ENCODE measurements around the gene KLHL25. TPM values are rescaled to one million over a fixed set of nuclear protein-coding genes. Genes with fewer than 3 reads are reported as not detected.

Gene KLHL25
- total RNA-seq, 1 experiment from 2014 or later: 5.3 TPM

DNA sequence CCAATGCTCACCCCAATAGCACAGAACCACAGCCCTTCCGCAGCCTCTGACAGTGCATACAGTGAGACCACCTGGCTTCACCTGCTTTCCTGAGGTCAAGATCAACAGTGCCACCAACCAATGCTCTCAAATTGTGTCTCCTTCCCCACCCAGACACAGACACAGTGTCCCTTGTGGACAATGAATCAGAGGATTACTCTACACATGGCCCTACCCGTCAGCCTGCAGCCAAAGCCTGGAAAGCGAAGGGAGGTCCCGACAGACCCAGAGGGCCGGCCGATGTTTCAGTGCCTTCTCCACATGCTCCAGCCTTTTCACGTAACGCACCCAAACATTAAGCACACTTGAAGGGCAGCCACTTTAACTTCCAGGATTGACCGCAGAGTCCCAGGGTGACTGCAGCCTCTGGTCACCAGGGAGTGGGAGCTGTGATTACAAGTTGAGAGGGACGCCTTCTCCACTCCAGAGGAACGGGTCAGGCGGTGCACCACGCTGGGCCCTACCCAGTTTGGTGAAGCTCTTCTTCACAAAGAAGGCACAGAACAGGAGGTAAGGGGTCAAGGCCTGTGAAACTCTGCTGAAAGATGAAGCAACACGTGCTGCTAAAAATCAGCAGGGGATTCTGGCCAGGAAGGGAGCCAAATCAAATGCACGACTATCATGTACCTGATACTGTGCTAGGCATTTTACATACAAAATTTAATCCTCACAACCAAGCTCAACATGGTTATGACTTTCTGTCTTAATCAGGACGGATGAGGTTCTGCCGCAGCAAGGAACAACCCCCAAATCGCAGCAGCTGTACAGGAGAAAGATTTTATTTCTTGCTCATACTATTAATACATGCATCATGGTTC is 17.2 kb downstream of the KLHL25 start:
- DNase-seq (ENCODE audit: low read depth): no peak

DNA sequence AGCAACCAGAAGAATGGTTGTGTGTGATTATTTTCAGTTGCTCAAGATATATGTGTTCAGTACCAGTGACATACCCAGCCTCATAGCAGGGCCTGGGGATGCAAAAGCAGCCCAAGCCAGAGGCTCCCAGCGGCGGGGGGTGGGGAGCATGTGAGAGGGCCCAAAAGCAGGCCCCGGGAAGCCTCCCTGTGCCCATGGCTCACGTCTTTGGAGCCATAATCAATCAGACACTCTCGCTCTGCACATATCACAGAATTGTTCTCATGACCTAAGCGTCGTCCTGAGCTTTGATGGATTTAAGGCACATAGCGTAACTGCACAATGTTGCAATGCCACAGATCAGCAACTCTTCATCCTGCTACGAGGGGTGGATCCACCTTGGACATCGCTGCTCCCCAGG is 20.8 kb downstream of the KLHL25 start:
- DNase-seq (ENCODE audit: low read depth): no peak

DNA sequence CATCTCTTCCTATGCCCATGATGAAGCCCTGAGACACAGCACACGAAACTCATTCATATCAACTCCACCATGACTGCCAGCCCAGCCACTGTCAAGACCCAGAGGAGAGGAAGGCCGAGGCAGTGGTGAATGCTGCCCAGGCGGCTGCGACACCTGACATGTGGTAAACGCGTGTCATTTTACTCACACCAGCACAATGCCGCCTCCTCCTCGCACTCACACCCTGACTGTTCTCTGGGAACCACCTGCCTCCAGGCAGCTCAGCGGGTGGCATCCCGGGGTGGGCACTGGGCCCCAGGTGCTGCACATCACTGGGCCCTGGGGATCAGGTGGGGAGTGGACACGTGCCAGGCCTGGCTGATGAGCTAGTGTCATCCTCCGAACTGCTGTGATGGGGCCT is 21.5 kb downstream of the KLHL25 start:
- no peak for DNase-seq (ENCODE audit: low read depth)

DNA sequence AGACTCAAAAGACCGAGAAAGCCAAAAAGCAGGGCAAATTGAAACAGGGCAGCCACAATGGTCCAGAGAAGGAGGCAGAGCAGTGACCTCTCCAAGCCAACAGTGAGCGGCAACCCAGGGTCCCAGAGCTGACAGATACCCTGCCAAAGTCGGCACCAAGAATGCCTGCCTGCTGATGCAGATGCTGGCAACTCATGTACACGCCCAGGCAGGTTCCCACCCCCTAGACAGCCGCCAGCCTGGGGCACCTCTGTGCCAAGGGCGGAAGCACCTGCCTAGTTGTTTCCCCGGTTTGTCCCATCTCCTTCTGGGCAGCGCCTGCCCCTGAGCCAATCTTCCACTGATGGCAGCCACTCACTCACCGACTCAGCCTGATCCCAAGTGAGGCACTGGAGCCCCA is 22.1 kb downstream of the KLHL25 start:
- DNase-seq (ENCODE audit: low read depth): no peak

DNA sequence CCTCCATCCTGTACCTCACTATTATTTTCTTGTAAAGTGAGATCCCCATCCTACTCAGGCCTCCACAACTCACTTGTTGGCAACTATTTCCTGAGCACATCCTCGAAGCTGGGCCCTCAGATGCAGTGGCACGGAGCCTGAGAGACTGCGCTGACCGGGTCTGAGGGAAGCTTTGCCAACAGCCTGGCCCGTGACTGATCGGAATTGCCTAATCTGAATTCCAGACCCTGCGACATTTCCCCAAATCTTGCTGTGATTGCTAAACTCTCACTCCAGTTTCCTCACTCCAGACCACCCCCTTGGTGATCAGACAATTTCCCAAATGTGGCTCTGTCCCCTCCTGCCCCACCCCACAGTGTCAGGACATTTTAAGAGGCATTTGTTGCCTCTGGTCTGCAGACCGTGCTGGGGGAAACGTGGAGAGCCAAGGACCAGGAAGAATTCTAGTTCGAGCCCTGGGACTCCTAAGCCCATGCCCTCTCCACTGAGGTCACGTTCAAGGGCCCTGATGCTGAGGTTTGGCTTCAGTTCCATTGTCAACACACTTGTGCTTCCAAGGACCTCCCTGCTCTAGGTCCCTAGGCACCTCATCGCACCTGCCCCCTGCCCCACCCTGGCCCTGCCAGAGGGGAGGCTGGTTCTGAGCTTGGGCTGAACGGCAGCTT is 22.8 kb downstream of the KLHL25 start:
- DNase-seq (ENCODE audit: low read depth): no peak

DNA sequence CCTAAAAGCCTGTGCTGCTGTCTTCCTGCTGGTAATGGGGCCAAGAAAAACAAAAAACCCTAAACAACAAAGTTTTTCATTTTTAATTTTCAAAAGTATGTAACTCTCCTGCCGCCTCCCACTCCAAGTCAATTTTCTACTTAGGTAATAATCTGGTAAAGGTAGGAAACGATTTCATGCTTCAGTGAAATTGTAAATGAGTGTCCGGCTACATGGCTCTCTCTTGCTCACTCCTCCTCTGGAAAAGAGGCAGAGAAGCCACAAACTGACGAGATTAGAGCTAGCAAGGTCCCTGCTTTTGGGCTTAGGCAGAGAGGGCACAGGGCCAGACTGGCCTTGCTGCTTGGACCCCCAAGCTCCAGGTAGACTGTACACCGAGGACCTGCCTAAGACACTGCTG is 23.5 kb downstream of the KLHL25 start:
- DNase-seq (ENCODE audit: low read depth): no peak

DNA sequence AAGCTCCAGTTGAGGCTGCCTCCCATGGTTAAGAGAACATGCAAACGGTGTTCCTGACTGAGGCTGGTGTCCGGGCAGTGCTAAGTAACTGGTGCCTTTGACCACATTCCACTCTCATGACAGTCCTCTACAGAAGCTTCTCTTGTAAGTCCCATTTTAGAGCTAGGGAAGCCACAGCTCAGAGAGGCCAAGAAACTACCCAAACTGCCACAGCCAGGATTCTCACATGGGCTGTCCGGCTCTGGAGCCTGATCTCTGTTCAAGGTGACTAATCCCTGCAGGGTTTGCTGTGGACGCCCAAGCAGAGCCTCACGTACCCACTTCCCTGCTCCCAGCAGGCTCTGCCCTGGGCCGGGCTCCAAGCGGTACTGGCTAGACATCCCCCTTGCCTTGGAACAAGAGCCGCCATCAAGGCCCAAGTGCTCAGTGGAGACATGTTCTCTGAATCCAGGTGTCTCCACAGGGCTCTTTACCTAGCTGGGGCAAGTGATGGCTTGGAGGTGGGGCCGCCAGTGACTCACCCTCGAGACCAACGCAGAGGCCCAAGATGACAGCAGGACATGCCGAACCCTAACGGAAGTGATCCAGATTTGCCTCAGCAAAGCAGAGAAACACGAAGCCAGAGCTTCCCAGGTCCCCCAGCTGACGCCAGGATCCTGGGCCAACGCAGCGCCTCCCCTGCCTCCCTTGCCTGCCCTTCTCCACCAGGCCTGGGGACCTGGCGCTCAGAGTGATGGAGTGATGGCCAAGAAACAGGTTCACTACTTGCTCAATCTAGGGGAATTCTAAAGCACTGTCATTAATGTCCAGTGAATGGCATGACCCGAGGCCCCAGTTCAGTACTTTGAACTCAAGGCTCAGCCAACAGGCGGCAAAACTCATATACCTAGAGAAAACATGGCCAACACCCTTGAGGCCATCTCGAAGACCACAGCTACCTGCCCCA is 24.4 kb downstream of the KLHL25 start:
- no peak for DNase-seq (ENCODE audit: low read depth)

DNA sequence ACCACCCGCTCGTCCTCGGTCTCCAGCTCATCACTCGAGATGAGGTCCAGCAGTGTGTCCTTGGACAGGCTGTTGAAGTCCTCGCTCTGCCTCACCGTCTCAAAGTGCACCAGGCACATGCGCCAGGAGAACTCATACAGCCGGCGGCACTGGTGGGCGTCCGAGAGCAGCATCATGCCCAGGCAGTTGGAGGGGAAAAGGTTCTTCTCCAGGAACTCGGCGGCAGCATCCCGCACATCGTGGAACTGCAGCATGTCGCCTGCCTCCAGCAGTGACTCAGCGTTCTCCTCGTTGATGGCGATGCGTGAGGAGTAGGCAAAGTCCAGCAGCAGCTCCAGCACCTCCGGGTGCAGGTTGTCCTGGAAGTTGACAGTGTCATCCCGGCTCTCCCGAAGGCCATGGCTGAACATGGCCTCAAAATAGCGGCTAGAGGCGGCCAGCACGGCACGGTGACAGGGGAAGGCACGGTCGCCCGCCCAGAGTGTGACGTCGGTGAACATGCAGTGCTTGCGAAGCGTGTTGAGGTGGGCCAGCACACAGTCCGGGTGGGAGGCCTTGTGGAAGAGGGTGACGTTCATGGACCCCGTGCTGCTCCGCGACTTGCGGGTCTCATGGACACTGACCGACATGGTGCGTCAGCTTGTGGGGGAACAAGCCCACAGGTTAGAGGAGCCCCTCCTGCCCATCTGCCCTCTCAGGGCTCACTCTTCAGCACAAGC is 25.4 kb downstream of the KLHL25 start:
- DNase-seq (ENCODE audit: low read depth): no peak

DNA sequence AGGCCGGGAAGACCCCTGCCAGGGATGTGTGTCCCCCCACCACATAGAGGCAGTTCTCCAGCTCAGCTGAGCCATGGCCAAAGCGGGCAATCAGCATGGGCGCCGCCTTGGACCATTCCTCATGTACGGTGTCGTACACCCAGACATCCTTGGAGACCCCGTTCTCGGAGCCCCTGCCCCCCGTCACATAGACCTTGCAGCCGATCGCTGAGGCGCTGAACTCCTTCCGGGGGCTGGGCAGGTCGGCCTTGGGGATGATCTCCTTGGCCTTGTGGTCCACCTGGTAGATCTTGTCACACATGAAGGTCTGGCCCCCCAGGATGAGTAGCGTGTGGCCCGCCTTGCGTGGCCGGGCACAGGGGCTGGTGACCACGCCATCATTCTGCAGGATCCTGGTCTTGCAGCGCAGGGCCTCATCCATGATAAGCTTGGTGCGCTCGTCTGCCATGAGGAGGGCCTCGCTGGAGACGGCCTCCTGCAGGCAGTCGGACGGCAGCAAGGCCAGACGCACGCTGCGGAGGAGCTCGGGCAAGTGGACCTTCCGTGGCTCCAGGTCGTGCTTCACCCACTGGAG is 26.0 kb downstream of the KLHL25 start:
- DNase-seq (ENCODE audit: low read depth): no peak

DNA sequence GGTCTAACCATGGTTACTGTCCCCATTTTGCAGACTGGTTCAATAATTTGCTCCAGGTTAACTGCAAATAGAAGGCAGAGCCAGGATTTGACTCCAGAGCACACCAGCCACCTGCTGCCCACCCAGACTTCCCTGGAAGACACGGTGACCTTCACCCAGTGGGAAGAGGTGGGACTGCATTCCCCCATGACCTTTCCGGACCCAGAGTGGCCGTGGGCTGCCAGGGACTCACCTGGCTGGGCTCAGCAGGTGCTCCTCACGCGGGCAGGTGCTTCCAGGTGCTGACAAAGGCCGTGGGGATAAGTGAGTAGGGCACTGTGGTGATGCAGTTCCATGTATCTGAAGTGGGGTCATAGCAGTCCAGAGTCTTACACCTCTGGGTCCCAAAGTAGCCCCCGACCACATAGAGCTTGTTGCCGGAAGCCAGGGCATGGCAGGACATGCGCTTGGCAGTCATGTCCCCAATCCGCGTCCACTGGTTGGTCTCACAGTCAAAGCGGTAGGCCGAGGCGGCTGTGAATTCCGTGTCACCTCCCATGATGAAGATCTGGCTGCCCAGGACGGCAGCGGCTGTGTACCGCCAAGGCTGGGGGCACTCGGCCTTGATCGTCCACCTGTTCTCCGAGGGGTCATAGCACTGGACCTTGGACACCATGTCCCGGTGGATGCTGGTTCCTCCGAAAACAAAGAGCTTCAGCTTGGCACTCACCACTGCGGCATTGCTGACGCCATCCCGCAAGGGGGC is 26.8 kb downstream of the KLHL25 start:
- DNase-seq (ENCODE audit: low read depth): no peak

DNA sequence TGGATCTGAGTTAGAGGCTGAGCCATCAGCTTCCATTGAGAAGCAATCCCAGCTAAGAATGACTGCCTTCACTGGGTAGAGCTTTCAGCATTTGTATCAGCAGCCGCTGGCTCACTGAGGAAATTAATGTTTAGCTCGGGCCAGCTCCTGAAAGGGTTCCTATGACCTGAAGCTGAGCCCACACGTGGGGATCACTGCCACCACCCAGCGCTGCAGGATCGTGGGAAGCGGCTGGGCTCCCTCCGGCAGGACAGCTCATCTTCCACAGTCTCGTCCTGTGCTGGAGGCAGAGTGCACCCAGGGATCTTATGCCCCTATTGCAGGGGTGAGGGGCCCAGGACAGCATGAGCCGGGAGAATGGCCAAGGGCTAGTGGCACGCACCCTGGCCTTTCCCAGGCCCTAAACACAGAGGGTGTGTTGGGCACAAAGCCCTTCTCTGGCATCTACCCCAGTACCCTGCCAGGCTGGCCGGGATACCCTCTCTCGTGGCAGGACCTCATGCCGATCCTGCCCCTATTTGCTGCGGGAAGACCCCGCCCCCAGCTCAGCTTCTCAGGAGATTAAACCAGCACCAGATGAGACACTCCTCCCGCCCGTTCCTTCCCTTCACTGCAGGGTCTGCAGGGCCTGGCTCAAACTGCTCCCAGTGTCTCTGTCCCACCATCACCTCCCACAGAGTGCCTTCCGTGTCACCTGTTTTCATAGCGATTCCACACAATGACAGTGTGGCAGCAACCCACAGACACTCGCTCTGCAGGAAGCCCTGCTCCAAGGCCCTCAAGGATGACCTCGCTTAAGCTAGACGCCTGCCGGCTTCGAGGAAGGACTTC is 28.5 kb downstream of the KLHL25 start:
- DNase-seq (ENCODE audit: low read depth): no peak

DNA sequence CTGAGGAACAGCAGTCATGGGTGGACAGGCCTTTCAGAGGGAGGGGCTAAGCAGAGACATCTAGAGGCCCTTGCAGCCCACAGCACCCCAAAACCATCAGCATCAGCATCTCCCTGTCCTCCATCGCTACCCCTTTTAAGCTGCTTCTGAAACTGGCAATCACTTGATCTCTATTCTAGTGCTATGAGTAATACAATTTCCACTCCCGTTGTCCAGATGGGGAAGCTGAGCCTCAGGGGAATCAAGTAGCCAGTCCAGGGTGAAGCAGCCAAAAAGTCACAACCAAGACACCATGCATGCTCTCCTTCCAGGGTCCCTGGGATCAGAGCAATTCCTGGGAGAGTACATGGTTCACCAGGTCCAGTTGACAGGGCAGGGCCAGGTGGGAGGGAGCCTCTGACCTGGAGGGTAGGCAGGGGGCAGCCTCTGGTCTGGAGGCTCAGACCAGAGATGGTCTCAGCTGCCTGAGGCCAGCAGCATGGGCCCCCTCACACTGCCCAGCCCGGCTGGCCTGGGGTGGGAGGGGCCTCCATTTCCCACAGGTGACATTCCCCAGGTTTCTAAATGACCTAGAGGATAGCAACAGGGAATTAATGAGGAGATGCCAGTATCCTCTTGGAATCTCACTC is 30.0 kb downstream of the KLHL25 start:
- no peak for DNase-seq (ENCODE audit: low read depth)

DNA sequence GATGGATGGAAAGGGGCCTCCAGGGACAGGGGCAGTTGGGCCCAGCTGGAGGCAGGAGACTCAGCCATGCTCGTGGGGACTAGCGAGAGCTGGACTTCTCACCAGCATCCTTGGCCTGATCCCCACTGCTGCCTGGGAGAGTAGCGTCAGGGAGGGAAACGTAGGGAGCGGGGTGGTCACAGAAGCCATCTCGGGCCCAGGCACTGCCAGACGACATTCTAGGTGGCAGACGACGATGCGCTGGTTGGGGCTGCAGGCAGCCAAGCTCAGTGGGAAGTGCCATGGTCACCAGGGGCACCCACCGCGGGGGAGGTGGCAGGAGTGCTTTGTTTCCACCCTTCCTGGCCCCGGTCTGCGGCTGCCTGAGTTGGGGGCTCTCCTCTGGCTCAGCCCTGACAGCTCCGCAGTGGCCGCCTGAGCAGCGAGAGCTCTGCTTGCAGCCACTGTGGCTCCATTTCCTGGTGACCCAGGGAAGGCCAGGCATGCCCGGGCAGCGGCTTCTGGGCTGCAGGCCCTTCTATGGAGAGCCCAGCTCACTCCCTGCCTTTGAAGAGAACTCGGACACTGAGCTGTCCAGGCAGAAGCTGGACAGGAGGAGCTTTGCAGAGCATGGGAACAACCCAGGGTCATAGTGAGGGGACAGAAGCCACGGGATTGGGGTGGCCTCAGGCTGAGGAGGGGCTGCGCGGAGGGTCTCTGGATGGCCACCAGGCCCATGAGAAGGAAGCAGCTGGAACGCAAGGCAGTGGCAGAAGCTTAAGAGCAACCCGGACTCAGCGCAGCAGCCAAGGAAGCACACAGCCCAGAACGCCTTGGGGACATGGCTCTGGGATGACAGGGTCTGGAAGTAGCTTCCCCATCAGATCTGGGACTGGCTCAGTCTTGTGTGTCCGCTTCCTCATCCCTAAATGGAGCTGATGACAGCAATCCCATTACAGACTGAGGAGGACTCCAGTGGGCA is 30.8 kb downstream of the KLHL25 start:
- no peak for DNase-seq (ENCODE audit: low read depth)

DNA sequence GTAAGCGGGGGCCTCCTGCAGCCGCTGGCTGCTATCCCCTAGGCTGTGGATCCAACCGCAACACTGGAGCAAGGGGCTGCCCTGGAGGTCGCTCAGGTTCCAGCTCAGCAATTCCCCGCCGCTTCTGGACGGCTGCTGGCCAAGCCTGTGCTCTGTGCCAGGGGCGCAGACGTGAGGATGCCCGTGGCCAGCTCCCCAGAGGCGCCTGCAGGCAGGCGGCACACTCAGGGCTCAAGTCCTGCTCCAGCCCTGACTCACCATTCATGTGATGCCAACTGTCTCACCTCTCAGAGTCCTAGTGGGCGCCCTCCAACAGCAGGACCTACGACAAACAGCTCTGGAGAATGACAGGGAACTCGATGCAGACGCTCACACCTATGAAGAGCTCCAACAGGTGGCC is 31.6 kb downstream of the KLHL25 start:
- peak; percentile 20 for DNase-seq (ENCODE audit: low read depth)

DNA sequence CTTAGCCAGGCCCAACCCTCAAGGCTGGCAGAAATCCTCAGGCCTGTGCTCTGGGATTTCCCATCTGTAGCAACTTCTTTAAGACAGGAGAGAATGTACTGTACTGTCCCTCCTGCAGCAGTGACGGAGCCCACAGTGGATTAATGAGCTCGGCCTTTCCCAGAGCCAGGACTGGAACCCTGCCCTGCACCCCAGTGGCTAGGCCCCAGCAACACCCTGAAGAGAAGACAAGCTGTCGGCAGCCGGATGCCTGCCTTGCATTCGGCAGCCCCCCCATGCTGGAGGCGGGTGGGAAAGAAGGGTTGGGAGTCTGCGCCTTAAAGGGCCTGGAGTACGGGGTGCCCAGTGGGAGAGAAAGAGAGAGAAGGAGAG is 32.0 kb downstream of the KLHL25 start:
- DNase-seq (ENCODE audit: low read depth): no peak

DNA sequence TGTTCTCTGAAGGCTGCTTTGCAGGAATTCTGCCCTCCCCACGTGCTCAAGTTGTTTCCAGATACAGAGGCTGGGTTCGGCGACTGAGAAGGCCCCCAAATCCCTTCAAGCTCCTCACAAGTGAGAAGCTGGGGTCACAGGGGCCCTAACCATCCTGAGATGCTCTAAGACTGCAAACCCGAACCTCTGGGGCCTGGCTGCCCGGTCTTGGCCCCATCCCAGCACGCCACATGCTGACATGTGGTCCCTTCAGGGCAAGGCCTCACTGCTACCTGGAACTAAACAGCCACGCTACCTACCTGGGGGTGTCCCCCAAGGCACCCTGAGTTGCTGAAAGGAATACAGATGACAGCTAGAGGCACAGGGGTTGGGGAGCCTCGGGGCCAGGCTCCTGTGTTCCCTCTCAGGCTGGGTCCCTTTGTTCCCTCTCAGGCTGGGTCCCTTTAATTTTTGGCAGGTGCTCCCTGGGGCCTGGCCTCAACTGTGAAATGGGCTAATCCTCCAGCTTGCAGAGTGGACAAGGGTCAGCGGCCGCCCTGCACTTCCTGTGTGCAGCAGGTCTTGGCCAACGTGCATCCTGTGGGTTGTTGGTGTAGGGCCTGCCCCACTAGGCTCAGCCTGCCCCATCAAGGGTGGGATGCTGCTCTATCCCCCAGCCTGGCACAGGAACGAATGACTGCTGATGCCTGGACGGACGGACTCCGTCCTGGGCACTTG is 32.5 kb downstream of the KLHL25 start:
- no peak for DNase-seq (ENCODE audit: low read depth)

DNA sequence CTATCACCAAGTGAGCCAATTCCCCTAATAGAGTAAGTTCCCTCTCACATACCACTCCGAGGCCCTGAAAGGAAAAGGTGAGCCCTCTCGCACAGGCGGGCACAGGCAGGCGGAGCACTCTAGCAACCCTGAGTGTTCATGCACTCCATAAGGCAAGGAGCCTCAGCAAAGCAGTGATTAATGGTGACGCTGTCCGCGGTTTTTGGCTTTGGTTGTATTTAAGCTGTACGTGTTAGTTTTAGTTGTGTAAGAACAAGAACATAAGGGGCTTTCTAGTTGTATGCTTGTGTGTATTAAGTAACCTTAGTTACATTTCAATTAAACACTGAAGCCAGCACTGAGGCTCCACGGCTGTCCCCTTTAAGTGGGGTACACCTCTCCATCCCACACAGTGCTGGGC is 33.1 kb downstream of the KLHL25 start:
- no peak for DNase-seq (ENCODE audit: low read depth)

All from M059J (cell line).